ENCODE results near the gene MAGI1. TPM values are rescaled to one million over a fixed set of nuclear protein-coding genes. Genes with fewer than 3 reads are reported as not detected.

MAGI1 gene
- total RNA-seq, 1 donor from 2014 or later, result 5.0 TPM

DNA sequence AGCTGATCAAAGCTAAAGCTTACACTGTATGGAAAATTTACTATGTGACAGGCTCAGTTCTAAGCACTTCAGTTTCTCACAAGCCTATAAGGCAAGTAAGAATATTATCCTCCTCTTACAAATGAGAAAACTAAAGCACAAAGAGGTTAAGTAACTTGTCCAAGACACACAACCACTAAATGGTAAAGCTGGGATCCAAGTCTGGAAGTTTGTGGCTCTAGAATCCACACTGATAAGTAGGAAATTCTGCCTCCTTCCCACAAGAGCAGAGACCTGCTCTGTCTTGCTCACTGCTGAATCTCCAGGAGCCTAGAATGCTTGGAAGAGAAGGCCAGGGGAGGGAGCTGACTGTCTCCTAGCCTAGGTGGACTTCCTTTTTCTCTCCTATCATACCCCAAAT, 60.6 kb downstream of the MAGI1 start:
- TF ChIP-seq, protein P1, sequence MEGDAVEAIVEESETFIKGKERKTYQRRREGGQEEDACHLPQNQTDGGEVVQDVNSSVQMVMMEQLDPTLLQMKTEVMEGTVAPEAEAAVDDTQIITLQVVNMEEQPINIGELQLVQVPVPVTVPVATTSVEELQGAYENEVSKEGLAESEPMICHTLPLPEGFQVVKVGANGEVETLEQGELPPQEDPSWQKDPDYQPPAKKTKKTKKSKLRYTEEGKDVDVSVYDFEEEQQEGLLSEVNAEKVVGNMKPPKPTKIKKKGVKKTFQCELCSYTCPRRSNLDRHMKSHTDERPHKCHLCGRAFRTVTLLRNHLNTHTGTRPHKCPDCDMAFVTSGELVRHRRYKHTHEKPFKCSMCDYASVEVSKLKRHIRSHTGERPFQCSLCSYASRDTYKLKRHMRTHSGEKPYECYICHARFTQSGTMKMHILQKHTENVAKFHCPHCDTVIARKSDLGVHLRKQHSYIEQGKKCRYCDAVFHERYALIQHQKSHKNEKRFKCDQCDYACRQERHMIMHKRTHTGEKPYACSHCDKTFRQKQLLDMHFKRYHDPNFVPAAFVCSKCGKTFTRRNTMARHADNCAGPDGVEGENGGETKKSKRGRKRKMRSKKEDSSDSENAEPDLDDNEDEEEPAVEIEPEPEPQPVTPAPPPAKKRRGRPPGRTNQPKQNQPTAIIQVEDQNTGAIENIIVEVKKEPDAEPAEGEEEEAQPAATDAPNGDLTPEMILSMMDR (IDR thresholded peaks at IDR 0.05; ENCODE audit: insufficient read depth, low read length, severe bottlenecking), result no peak
- no peak for DNase-seq (ENCODE audit: low read depth)
- FAIRE-seq, result no peak

DNA sequence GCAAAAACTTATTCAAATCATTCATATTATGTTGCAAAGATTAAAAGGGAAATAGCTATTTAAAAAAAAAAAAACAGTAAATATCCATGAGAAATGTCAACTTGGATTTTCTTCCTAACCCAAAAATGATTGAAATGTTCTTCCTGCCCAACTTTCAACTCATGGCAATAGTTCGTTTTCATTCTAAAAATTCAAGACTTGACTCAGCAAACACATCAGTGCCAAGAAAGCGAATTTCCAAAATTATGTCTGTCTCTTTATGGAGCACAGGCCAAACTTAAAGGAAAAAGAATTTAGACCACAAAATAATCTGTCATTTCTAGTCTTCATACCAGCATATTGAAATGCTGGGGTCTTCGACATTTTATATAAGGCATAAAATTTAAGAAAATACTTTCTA, 63.7 kb downstream of the MAGI1 start:
- Histone ChIP-seq H3K4me3 (ENCODE audit: low read depth, low read length) (no peak overlapping the region), H3K36me3 (ENCODE audit: control insufficient read depth, insufficient read depth, low read length) (no peaks in the 10 kb centered on the region), H3K27me3 (ENCODE audit: control insufficient read depth, insufficient read depth, low read length) (no peaks in the 10 kb centered on the region)
- TF ChIP-seq, protein P1 (IDR thresholded peaks at IDR 0.05; ENCODE audit: insufficient read depth, low read length, severe bottlenecking), result no peak
- DNase-seq (ENCODE audit: low read depth) (no peak), FAIRE-seq (no peak)

More for the DNA sequence above, 60.6 kb downstream of the MAGI1 start:
- Histone ChIP-seq H3K36me3 (ENCODE audit: control insufficient read depth, insufficient read depth, low read length) (no peaks in the 10 kb centered on the region), H3K27me3 (ENCODE audit: control insufficient read depth, insufficient read depth, low read length) (no peaks in the 10 kb centered on the region), H3K4me3 (ENCODE audit: low read depth, low read length) (no peak overlapping the region)

DNA sequence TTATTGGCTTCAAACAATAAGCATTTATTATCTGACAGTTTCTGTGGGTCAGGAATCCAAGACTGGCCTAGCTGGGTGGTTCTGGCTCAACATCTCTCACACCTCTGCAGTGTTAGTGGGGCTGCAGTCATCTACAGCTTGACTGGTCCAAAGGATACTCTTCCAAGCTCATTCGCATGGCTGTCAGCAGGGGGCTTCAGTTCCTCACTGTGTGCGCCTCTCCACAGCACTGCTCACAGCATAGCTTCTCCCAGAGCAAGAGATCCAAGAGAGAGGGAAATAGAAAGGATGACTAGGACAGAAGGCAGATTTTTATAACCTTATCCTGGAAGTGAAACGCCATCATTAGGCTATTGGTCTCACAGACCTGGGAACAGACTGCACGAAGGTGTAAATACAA, 64.2 kb downstream of the MAGI1 start:
- Histone ChIP-seq H3K27me3 (ENCODE audit: control insufficient read depth, insufficient read depth, low read length) (no peaks in the 10 kb centered on the region), H3K4me3 (ENCODE audit: low read depth, low read length) (no peak overlapping the region), H3K36me3 (ENCODE audit: control insufficient read depth, insufficient read depth, low read length) (no peaks in the 10 kb centered on the region)
- DNase-seq (ENCODE audit: low read depth), result no peak
- no peak for FAIRE-seq
- TF ChIP-seq, protein P1 (IDR thresholded peaks at IDR 0.05; ENCODE audit: insufficient read depth, low read length, severe bottlenecking), result no peak

- no peak overlapping the region for H3K4me3 ChIP-seq (ENCODE audit: low read depth, low read length)
- DNase-seq (ENCODE audit: low read depth) (no peak), FAIRE-seq (no peak)
- TF ChIP-seq, protein P1 (IDR thresholded peaks at IDR 0.05; ENCODE audit: insufficient read depth, low read length, severe bottlenecking), result no peak
- H3K36me3 ChIP-seq (ENCODE audit: control insufficient read depth, insufficient read depth, low read length), result no peaks in the 10 kb centered on the region
- H3K27me3 ChIP-seq (ENCODE audit: control insufficient read depth, insufficient read depth, low read length), result no peaks in the 10 kb centered on the region
Measured at GRCh38 chr3:65972765-65973164, 66.0 kb downstream of the MAGI1 start.

DNA sequence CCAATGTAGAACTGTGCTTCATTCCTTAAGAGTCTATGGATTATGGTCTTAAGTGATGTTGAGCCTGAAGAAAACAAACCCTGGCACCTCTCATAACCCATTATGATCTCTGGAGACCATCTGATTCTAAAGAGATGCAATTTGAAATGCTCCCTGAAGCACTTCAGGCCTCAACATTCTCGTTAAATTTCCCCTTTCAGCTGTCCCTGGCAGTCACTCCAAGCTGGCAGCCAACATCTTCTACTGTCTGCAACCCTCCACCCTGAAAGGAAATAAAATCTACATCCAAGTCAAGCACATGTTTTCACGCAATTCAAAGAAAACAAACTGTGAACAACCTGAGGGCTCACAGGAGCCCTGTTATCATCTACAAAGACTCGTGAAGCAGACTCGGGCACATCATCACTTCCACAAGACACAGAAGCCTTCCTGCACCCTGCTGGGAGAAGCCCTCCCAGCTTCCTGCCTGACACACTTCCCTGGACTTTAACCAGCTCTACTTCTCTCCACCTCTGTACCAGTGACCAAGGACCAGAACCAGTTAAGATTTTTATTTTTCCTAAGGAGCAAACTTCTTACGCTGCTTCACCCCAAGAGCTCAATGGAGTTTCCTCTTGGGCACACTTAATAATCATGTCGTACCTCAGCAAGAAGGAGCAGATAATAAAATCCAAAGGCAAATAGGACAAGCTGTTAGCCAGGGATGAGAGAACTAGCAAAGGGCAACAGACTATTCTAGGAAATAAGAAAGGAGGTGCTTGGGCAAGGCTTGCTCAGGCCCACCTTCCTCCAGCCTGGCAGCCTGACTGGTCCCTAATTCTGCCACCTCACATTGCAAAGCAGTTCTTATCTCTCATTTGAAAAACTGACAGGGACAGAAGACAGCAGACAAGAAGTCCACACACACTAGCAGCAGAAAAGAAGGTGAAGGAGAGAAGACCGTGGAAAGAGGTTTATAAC, 67.1 kb downstream of the MAGI1 start:
- Histone ChIP-seq H3K36me3 (ENCODE audit: control insufficient read depth, insufficient read depth, low read length) (no peaks in the 10 kb centered on the region), H3K4me3 (ENCODE audit: low read depth, low read length) (no peak overlapping the region), H3K27me3 (ENCODE audit: control insufficient read depth, insufficient read depth, low read length) (no peaks in the 10 kb centered on the region)
- no peak for DNase-seq (ENCODE audit: low read depth)
- TF ChIP-seq, protein P1 (IDR thresholded peaks at IDR 0.05; ENCODE audit: insufficient read depth, low read length, severe bottlenecking), result no peak
- no peak for FAIRE-seq

All from bronchial epithelial cell (primary cell).